NCI-H345 (cell line): ENCODE measurements around the gene HFE.
"Not testable (repeated sequence)": the region's sequence is repeated elsewhere in the genome, so short reads cannot be mapped to it uniquely, and the experiment has no call there.

ENCODE experiments used
- DNase-seq: peaks from one replicate; lab custom pipeline; 2025; lab: John Stamatoyannopoulos, UW

Gene HFE

GRCh38 chr6:26059941-26060340, 27.3 kb upstream of the HFE start:
- DNase-seq = no peak

GRCh38 chr6:26064619-26065257, 22.5 kb upstream of the HFE start:
- peak; percentile 58 for DNase-seq

DNA sequence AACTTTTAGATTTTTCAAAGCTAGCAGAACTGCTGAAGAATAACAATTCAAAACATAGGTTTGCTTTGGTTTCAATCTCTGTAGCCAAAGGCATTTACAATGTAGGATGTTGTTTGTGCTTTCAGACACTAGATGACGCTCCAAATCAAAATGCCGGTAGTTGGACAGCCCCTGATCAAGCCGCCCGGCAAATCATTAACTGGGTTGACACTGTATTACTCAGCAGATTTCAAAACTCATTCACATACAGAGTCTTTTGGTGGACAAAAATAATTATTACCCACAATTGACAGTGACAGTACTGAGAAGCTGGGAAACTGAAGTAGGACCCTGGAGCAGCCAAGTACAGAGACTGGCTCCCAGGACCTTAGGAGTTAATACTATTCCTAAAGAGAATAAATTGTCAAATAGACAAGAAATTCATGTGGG, 21.3 kb upstream of the HFE start:
- DNase-seq = peak; percentile 59

DNA sequence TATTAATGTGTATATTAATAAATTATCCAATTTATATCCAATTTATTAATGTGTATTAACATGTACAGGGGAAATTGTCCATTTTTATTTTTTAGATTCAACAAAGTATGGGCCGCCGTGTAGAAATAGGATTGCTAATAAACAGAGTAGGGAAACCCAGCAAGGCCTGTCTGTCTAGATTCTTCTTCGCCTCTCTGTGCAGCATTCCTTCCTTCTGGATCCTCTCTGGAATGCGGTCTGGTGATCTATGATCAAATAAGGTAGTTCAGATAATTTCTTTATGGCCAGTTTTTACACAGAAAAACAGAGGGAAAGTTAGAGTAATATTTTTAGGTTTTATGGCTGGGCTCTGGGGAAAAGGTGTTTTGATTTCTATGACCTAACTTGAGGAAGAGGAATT, 19.9 kb upstream of the HFE start:
- DNase-seq = no peak

GRCh38 chr6:26068036-26068435, 19.2 kb upstream of the HFE start:
- no peak for DNase-seq

- no peak for DNase-seq
Measured at GRCh38 chr6:26071135-26071534, 16.1 kb upstream of the HFE start.

- no peak for DNase-seq
Measured at GRCh38 chr6:26075063-26075717, 12.0 kb upstream of the HFE start.

GRCh38 chr6:26078066-26078465, 9.2 kb upstream of the HFE start:
- DNase-seq = not testable (repeated sequence)

- DNase-seq = not testable (repeated sequence)
Measured at GRCh38 chr6:26081096-26081495, 6.1 kb upstream of the HFE start.

DNA sequence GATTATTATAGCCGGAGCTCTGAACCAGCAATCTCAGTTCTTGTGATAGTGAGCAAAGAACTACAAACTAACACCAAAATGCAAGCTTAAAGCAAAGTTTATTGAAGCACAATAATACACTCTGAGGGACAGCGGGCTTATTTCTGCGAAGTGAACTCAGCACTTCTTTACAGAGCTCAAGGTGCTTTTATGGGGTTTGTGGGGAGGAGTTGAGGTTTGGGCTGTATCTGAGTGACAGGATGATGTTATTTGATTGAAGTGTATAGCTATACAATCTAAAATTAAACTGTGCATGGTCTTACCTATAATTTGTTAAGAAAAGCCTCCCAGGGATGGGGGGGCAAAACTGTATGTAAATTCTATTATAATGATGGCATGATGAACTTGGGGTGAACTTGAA, 1.0 kb upstream of the HFE start:
- no peak for DNase-seq

- DNase-seq = no peak
Measured at GRCh38 chr6:26088344-26088743, 1.1 kb downstream of the HFE start.

DNA sequence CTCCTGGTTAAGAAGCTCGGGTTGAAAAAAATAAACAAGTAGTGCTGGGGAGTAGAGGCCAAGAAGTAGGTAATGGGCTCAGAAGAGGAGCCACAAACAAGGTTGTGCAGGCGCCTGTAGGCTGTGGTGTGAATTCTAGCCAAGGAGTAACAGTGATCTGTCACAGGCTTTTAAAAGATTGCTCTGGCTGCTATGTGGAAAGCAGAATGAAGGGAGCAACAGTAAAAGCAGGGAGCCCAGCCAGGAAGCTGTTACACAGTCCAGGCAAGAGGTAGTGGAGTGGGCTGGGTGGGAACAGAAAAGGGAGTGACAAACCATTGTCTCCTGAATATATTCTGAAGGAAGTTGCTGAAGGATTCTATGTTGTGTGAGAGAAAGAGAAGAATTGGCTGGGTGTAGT, 2.0 kb downstream of the HFE start:
- no peak for DNase-seq

GRCh38 chr6:26092443-26092842, 5.2 kb downstream of the HFE start:
- DNase-seq = no peak

DNA sequence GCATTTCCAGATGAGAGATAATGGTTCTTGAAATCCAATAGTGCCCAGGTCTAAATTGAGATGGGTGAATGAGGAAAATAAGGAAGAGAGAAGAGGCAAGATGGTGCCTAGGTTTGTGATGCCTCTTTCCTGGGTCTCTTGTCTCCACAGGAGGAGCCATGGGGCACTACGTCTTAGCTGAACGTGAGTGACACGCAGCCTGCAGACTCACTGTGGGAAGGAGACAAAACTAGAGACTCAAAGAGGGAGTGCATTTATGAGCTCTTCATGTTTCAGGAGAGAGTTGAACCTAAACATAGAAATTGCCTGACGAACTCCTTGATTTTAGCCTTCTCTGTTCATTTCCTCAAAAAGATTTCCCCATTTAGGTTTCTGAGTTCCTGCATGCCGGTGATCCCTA, 6.8 kb downstream of the HFE start:
- DNase-seq = no peak

DNA sequence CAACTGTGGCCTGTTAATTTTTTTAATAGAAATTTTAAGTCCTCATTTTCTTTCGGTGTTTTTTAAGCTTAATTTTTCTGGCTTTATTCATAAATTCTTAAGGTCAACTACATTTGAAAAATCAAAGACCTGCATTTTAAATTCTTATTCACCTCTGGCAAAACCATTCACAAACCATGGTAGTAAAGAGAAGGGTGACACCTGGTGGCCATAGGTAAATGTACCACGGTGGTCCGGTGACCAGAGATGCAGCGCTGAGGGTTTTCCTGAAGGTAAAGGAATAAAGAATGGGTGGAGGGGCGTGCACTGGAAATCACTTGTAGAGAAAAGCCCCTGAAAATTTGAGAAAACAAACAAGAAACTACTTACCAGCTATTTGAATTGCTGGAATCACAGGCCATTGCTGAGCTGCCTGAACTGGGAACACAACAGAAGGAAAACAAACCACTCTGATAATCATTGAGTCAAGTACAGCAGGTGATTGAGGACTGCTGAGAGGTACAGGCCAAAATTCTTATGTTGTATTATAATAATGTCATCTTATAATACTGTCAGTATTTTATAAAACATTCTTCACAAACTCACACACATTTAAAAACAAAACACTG, 10.1 kb downstream of the HFE start:
- DNase-seq = peak; percentile 74

- DNase-seq = no peak
Measured at GRCh38 chr6:26103141-26103769, 16.0 kb downstream of the HFE start.

- peak; percentile 95 for DNase-seq
Measured at GRCh38 chr6:26103770-26104456, 16.7 kb downstream of the HFE start.

- no peak for DNase-seq
Measured at GRCh38 chr6:26104457-26105108, 17.4 kb downstream of the HFE start.

- no peak for DNase-seq
Measured at GRCh38 chr6:26105109-26105730, 18.0 kb downstream of the HFE start.

GRCh38 chr6:26105842-26106241, 18.6 kb downstream of the HFE start:
- DNase-seq = no peak

- DNase-seq = no peak
Measured at GRCh38 chr6:26107935-26108334, 20.7 kb downstream of the HFE start.
